Lower lobe of right lung (tissue), 2 donors: Measurements from ENCODE around the gene AHNAK2. TPM values are rescaled to one million over a fixed set of nuclear protein-coding genes. Genes with fewer than 3 reads are reported as not detected.
A peak's percentile ranks its signal among the peaks of the same experiment; 100 is the strongest.

Experiments
- ATAC-seq, 2 donors: fragments of 200-7000 bp; cut with Tn5 transposase; one replicate each; pipeline ENCODE4 v1.9.1; 2020 to 2022; ENCODE audit warnings: mild to moderate bottlenecking in 2 of 2, moderate library complexity in 2 of 2
- DNase-seq: peaks from one replicate; pipeline ENCODE4 v3.0.0-alpha.2; 2020
- H3K27ac ChIP-seq: fragments of 200-600 bp; one replicate; pipeline ENCODE4 v1.8.0; 2022
- H3K27me3 ChIP-seq: fragments of 200-600 bp; one replicate; pipeline ENCODE4 v1.8.0; 2022; ENCODE audit warnings: low read depth
- H3K36me3 ChIP-seq: fragments of 200-600 bp; one replicate; pipeline ENCODE4 v1.8.0; 2022; ENCODE audit warnings: mild to moderate bottlenecking
- H3K4me1 ChIP-seq: fragments of 200-600 bp; one replicate; pipeline ENCODE4 v1.8.0; 2022
- H3K4me3 ChIP-seq: fragments of 200-600 bp; one replicate; pipeline ENCODE4 v1.8.0; 2022; ENCODE audit warnings: mild to moderate bottlenecking
- H3K9me3 ChIP-seq: fragments of 200-600 bp; one replicate; pipeline ENCODE4 v1.8.0; 2022
- intact Hi-C: fragments of 100-400 bp; cut with DNase I; formaldehyde crosslinking; loops from one replicate; pipeline ENCODE4 v1.11.0; 2022
- total RNA-seq: library from RNA; stranded (reverse); fragmentation: NEBNext Ultra II Directional; extraction: Animal tissue kit (Norgen Biotek cat#: 25700); gene quantifications from one replicate; pipeline ENCODE4 v1.2.1, GENCODE V29; 2021
- TF ChIP-seq, protein P1 (sequence below): fragments of 200-600 bp; IDR thresholded peaks from one replicate; pipeline ENCODE4 v1.8.0; 2022; ENCODE audit warnings: antibody characterized with exemption, mild to moderate bottlenecking
- donor health status: DM: no; HTN: yes; CAD: no; lungs with severe emphysema.

AHNAK2 gene
- total RNA-seq, 1 donor from 2014 or later = 10.8 TPM

DNA sequence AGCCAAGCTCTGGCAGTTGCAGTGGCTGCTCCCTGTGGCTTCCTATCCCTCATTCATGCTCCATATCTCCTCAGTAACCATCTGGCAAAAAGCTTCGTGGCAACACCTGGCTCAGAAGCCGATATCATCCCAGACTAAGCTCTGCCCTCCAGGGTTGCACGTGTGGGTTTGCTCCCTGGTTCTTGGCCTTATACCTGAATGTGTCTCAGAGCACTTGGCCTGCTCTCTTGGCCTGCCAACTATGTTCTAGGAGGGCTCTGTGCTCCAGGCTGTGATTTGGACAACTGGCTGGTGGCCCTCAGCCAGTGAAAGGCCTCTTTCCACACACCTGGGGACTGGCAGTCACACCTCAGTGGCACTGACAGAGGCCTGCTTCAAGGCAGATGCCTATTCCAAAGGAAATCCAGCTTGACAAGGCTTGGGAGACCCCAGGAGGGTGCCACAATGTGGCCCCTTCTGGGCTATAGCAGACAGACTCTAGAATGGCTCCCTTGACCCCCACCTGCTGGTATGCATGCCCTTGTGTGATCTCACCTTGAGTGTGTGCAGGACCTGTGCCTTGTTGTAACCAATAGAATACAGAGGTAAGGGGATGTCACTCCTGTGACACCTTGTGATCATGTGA lies 43.0 kb downstream of the AHNAK2 start:
- intact Hi-C loops = no loop called here
- Histone ChIP-seq H3K27ac (no peak overlapping the region), H3K27me3 (peaks cover 6% of the 10 kb centered on the region), H3K9me3 (no peaks in the 10 kb centered on the region), H3K4me3 (no peak overlapping the region), H3K4me1 (peaks cover 20% of the 10 kb centered on the region), H3K36me3 (no peaks in the 10 kb centered on the region)
- no peak for DNase-seq
- TF ChIP-seq, protein P1, sequence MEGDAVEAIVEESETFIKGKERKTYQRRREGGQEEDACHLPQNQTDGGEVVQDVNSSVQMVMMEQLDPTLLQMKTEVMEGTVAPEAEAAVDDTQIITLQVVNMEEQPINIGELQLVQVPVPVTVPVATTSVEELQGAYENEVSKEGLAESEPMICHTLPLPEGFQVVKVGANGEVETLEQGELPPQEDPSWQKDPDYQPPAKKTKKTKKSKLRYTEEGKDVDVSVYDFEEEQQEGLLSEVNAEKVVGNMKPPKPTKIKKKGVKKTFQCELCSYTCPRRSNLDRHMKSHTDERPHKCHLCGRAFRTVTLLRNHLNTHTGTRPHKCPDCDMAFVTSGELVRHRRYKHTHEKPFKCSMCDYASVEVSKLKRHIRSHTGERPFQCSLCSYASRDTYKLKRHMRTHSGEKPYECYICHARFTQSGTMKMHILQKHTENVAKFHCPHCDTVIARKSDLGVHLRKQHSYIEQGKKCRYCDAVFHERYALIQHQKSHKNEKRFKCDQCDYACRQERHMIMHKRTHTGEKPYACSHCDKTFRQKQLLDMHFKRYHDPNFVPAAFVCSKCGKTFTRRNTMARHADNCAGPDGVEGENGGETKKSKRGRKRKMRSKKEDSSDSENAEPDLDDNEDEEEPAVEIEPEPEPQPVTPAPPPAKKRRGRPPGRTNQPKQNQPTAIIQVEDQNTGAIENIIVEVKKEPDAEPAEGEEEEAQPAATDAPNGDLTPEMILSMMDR = no peak
- no peak for ATAC-seq

DNA sequence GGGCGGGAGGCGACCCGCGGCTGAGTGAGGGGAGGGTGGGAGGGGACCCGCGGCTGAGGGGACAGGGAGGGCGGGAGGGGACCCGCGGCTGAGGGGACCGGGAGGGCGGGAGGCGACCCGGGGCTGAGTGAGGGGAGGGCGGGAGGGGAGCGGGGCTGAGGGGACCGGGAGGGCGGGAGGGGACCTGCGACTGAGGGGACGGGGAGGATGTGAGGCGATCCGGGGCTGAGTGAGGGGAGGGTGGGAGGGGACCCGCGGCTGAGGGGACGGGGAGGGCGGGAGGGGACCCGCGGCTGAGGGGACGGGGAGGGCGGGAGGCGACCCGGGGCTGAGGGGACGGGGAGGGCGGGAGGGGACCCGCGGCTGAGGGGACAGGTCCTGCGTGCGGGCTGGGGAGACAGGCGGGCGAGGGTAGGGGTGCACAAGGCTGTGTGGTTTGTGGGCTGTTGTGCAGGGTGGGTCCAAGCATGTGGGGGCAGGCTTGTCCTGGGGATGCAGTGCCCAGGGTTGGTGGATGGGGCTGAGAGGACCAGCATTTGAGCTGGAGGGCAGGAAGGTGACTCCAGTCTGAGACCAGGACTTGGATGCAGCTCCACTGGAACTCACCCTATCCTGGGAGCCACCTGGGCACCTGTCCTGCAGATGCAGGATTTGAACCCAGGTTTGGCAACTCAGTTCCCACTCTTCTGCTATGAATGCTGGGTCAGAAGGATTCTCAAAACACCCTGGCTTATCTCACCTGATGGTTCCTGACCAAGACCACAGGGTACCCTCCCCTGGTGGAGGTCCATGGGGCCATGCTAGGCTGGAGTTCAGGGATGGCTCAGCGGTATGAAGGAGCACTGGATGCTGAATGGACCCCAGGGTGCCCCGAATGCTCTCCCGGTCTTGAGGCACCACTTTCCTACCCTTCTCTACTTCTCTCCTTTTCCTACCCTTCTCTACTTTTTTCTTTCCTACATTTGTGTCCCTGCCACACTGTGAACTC lies 44.1 kb downstream of the AHNAK2 start:
- Histone ChIP-seq H3K4me1 (peaks cover 20% of the 10 kb centered on the region), H3K27me3 (peaks cover 6% of the 10 kb centered on the region), H3K27ac (no peak overlapping the region), H3K36me3 (no peaks in the 10 kb centered on the region), H3K4me3 (peak overlapping the region; percentile 69), H3K9me3 (no peaks in the 10 kb centered on the region)
- TF ChIP-seq, protein P1 = no peak
- ATAC-seq (no peak), DNase-seq (peak; percentile 30)
- intact Hi-C loops = no loop called here

DNA sequence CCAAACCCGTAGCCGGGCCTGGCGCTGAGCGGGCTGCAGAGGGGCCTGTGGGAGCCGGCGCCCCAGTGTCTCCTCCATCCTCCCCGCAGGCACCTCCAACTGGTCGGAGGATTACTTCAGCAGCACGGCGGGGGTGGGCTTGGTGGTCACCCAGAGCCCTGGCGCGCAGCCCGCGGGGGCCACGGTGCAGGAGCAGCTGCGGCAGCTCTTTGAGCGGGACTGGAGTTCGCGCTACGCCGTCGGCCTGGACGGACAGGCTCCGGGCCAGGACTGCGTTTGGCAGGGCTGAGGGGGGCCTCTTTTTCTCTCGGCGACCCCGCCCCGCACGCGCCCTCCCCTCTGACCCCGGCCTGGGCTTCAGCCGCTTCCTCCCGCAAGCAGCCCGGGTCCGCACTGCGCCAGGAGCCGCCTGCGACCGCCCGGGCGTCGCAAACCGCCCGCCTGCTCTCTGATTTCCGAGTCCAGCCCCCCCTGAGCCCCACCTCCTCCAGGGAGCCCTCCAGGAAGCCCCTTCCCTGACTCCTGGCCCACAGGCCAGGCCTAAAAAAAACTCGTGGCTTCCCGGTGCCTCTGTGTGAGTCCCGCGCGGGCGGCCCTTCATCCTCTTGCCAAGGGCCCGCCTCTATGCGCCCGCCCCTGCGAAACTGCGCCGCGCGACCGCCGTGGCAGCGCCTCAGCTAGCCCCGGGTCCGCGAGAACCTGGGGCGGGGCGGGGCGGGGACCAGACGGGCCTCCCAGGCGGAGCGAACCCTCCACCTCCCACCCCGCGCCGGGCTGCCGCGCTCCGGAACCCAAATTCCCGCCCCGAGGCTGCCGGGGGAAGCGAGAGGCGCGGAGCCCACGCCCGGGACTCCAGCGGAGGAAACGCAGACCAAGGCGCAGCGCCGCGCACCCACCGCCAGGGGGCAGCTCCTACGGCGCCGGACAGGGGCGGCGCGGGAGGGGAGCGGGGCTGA lies 45.2 kb downstream of the AHNAK2 start:
- DNase-seq (peak; percentile 90), ATAC-seq (peak; percentile 89 to 94)
- H3K27ac ChIP-seq = peak overlapping the region; percentile 53
- TF ChIP-seq, protein P1 = peak; percentile 71
- peak overlapping the region; percentile 69 for H3K4me3 ChIP-seq
- H3K4me1 ChIP-seq = peaks cover 20% of the 10 kb centered on the region
- H3K9me3 ChIP-seq = no peaks in the 10 kb centered on the region
- peaks cover 11% of the 10 kb centered on the region for H3K27me3 ChIP-seq
- intact Hi-C loops = no loop called here
- H3K36me3 ChIP-seq = no peaks in the 10 kb centered on the region

DNA sequence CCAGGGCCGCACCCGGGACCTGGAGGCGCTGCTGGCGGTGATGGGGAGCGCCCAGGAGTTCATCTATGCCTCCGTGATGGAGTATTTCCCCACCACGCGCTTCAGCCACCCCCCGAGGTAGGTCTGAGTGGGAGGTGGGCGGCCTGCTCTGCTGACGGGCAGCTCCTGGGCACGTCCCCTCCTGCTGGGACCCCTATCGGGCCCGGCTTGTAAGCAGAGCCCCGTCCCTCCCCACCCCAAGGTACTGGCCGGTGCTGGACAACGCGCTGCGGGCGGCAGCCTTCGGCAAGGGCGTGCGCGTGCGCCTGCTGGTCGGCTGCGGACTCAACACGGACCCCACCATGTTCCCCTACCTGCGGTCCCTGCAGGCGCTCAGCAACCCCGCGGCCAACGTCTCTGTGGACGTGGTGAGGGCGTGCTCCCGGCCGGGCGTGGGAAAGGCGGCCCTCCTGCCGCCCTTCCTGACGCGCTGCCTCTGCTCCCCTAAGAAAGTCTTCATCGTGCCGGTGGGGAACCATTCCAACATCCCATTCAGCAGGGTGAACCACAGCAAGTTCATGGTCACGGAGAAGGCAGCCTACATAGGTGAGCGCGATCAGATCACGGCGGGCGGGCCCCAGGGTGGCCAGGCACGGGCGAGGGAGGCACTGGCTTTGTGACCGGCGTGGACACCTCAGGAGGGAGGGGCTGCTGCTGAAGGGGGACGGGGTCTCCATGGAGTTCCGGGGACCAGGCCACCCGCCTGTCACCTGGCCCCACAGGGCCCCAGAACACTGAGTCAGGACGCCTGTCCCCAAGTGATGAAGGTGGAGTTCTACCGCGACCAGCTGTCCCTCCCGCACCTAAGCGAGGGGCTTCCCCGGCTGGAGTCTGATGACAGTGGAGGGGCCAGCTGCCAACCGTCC lies 46.2 kb downstream of the AHNAK2 start:
- Histone ChIP-seq H3K27me3 (peaks cover 11% of the 10 kb centered on the region), H3K27ac (no peak overlapping the region), H3K4me1 (peaks cover 20% of the 10 kb centered on the region), H3K9me3 (no peaks in the 10 kb centered on the region), H3K4me3 (peak overlapping the region; percentile 69), H3K36me3 (no peaks in the 10 kb centered on the region)
- DNase-seq (peak; percentile 46), ATAC-seq (no peak)
- TF ChIP-seq, protein P1 = no peak
- intact Hi-C loops = no loop called here
